Hair follicular keratinocyte (primary cell): ENCODE results near the gene KRT1. TPM values are rescaled to one million over a fixed set of nuclear protein-coding genes. Genes with fewer than 3 reads are reported as not detected.

Experiments used
- total RNA-seq: library from RNA; depleted of rRNA; stranded (reverse); fragments of >200 nt; gene quantifications from 2 replicates; pipeline ENCODE4 v1.2.3, GENCODE V29; 2015

Gene KRT1
- total RNA-seq, result 2.3 TPM in 1 of 2 replicates, not detected in the other

DNA sequence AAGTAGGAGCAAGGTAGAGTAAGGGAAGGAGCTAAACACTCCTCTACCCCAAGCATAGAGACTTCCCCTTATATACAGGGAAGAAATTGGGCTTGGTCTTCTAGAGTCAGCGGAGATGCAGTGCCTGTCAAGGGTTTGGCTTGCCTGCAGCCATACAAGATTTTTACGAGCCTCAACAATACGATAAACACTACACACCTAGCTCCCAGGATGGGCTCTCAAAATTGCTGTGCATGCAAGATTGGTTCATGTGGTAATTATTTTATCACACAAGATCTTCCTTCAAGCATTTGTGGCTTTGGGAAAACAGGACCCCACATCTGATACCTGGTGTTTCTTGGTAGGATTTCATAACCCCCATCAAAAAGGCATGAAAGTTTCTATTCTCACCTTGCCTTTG lies at the start of gene KRT1:
TSS of gene KRT1 (minus strand) at position 45 of the 400 bp plus-strand sequence. CDS start 59 bp downstream, outside the sequence.

DNA sequence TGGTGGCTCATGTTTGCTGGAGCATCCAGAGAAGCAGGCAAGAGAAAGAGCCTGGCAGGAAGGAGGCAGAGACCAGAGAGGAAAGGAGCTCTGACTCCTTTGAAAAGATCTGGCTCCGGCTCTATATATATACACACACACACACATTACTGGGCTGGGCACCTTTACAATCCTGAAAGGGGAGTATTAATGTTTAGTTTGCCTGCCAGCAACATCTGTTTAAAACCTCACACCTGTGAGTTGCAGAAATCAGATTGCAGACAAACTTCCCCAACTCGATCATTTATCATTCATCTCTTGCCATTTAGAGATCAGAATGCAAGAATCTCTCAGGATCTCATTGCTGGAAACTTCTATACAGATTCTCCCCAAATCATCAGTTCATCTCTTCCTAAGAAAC lies 23.2 kb upstream of the KRT1 start, which contains the start of gene KRT77:
TSS of gene KRT77 (minus strand) at position 101 of the 400 bp plus-strand sequence. CDS start at position 11, 90 bp downstream.

DNA sequence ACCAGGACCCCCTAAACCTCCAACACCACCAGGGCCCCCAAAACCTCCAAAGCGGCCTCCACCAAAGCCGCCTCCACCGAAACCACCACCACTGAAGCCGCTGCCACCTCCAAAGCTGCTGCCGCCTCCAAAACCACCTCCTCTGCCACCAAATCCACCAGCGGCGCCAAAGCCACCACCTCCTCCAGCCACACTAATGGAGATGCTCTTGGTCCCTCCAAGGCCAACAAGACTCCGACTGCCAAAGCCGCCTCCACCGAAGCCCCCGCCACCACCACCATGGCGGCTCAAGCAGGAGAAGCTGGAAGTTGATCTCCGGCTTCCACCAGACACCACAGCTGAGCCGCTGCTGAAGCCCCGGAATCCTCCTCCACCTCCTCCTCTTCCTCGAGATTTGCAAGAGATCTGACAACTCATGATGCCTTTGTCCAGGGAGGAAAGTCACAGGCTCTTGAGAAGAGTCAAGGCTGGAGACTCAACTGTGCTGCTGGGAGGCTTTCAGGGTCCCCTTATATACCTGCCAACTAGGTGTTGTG lies 28.4 kb downstream of the KRT1 start, which contains the start of gene KRT2:
TSS of gene KRT2 (minus strand) at position 486 of the 536 bp plus-strand sequence. CDS start at position 417, 69 bp downstream.

Other genes with a start within 250 kb of the KRT1 start
- gene KRT75, start 246.0 kb downstream of the KRT1 start, total RNA-seq, result 4.9 and 7.4 TPM in 2 replicates
- 883 and 1,696 TPM in 2 replicates for gene KRT6B, start 228.3 kb downstream of the KRT1 start, total RNA-seq
- gene KRT6C, start 206.6 kb downstream of the KRT1 start, total RNA-seq, result 11.7 and 19.2 TPM in 2 replicates
- gene KRT6A, start 187.2 kb downstream of the KRT1 start, total RNA-seq, result 3,851 and 5,054 TPM in 2 replicates
- 12,420 and 12,774 TPM in 2 replicates for gene KRT5, start 160.0 kb downstream of the KRT1 start, total RNA-seq
- gene KRT71, start 127.3 kb downstream of the KRT1 start, total RNA-seq, result not detected in 2 replicates
- not detected in 2 replicates for gene KRT74, start 106.6 kb downstream of the KRT1 start, total RNA-seq
- gene KRT72, start 78.9 kb downstream of the KRT1 start, total RNA-seq, result not detected in 2 replicates
- not detected in 2 replicates for gene KRT73, start 61.8 kb downstream of the KRT1 start, total RNA-seq
- not detected in 2 replicates for gene KRT2, start 28.2 kb downstream of the KRT1 start, total RNA-seq
- gene KRT77, start 23.1 kb upstream of the KRT1 start, total RNA-seq, result not detected in 2 replicates
- gene KRT76, start 96.9 kb upstream of the KRT1 start, total RNA-seq, result not detected in 2 replicates
- not detected in 2 replicates for gene KRT3, start 115.7 kb upstream of the KRT1 start, total RNA-seq
- not detected in 2 replicates for gene KRT4, start 133.7 kb upstream of the KRT1 start, total RNA-seq
- gene KRT79, start 153.9 kb upstream of the KRT1 start, total RNA-seq, result not detected in 2 replicates
- 0.04 and 0.16 TPM in 2 replicates for gene KRT78, start 168.6 kb upstream of the KRT1 start, total RNA-seq
- gene KRT8, start 224.7 kb upstream of the KRT1 start, total RNA-seq, result 61.1 and 107 TPM in 2 replicates